ENCODE measurements around the gene PHC1.

DNA sequence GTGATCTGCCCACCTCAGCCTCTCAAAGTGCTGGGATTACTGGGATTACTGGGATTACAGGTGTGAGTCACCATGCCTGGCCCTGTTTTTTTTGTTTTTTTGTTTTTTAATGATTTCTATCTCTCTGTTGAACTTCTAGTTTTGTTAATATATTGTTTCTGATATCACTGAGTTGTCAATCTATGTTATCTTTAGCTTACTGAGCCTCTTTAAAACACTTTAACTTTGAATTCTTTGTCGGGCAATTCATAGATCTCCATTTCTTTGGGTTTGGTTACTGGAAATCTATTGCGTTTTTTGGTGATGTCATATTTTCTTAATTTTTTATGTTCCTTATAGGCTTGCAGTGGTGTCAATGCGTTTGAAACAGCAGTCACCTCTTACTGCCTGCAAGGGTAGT lies 65.8 kb downstream of the PHC1 start:
- no peak for TF ChIP-seq HDGF (IDR thresholded peaks at IDR 0.05; ENCODE audit: borderline replicate concordance)
- TF ChIP-seq BHLHE40 (IDR thresholded peaks at IDR 0.05; ENCODE audit: borderline replicate concordance), result no peak
- TF ChIP-seq TARDBP (IDR thresholded peaks at IDR 0.05), result no peak

Measured in HEK293T (cell line).